Heart left ventricle (tissue), 13 donors: Measurements from ENCODE around the gene TMEM222.

Experiments used
- CTCF ChIP-seq, 12 donors: fragments of 200-600 bp; sonication (generic) in 4 of 12; IDR thresholded peaks; one replicate each; pipeline versions ENCODE4 v1.5.0 to v1.8.0; 2018 to 2022; ENCODE audit warnings: antibody characterized with exemption in 12 of 12, mild to moderate bottlenecking in 5 of 12
- POLR2A ChIP-seq, 2 donors: fragments of 450-650 bp; IDR thresholded peaks; one replicate each; pipeline ENCODE4 v1.6.1; 2017; ENCODE audit warnings: antibody characterized with exemption in 2 of 2, mild to moderate bottlenecking in 2 of 2, moderate library complexity in 2 of 2
- donor health status: ischemic (EF 13 %, LVEDD 7.1; RV severe dilation, severe dysfunction).
- donor health status: DM: no; HTN: yes; CAD: no.
- donor health status: DM: no; HTN: no; CAD: no.
- donor health status: ischemic (EF 25% LVEDD 6.9; RV normal size, moderate dysfunction).
- donor health status: ischemic (EF 25% LVEDD 5.7; RV mildly dilated, moderate dysfunction).
- donor health status: ischemic (EF 35%, LVEDD 5.7; RV mildly dilated, moderate dysfunction).
- donor health status: nonischemic (EF 11% LVEDD 7.7; RV severe dilation, severe dysfunction).
- donor health status: DM: yes; HTN: yes; CAD: no.
- donor health status: PGD.
- donor health status: ischemic (EF 29% LVEDD 5.4; RV normal size, mild dysfunction).
- donor health status: nonischemic (EF 23%, LVEDD 6.1; RV moderate dilation, normal function).

- TF ChIP-seq CTCF (IDR thresholded peaks at IDR 0.05), result no peak
- TF ChIP-seq POLR2A (IDR thresholded peaks at IDR 0.05), result no peak
Measured at GRCh38 chr1:27361553-27361952, 39.6 kb downstream of the TMEM222 start.
